Measurements from ENCODE around the gene CCDC121. TPM values are rescaled to one million over a fixed set of nuclear protein-coding genes. Genes with fewer than 3 reads are reported as not detected.
"Not testable (repeated sequence)": the region's sequence is repeated elsewhere in the genome, so short reads cannot be mapped to it uniquely, and the experiment has no call there.

CCDC121 gene
- total and polyA plus RNA-seq, 9 of the 15 experiments (the other 6 are each of a cell fraction or from before 2014, with no cell fraction given) = 2.2 to 4.7 (median 4.1) TPM

- CTCF ChIA-PET (ENCODE audit: low intra/inter-chr PET ratio) = not testable (repeated sequence)
Observed at GRCh38 chr2:27630257-27630656, 1.4 kb upstream of the CCDC121 start.

GRCh38 chr2:27627963-27628766, 647 bp downstream of the CCDC121 start:
- Histone ChIP-seq H3K4me2 (ENCODE audit: insufficient read depth, low read length) (peak overlapping the region; percentile 96), H3K27me3 (ENCODE audit: control insufficient read depth in 2 of 2, insufficient read depth in 2 of 2, low read length in 2 of 2) (no peaks in the 10 kb centered on the region), H3K36me3 (ENCODE audit: control insufficient read depth, insufficient read depth, low read length) (peaks cover 52% of the 10 kb centered on the region), H2AFZ (ENCODE audit: low read depth, low read length) (peak overlapping the region; percentile 99), H3K9me3 (replicated peaks; ENCODE audit: control insufficient read depth, insufficient read depth, low read depth, low read length) (no peaks in the 10 kb centered on the region), H3K79me2 (ENCODE audit: control insufficient read depth, insufficient read depth, low read length) (peaks cover 19% of the 10 kb centered on the region), H3K4me3 (peak overlapping the region; percentile 93), H3K9ac (ENCODE audit: insufficient read depth in 1 of 2, low read depth in 2 of 2, low read length in 2 of 2) (peak overlapping the region; percentile 96 to 97), H4K20me1 (replicated peaks; ENCODE audit: control insufficient read depth, insufficient read depth, low read length) (no peaks in the 10 kb centered on the region), H3K27ac (ENCODE audit: extremely low read depth, low read depth, low read length) (peak overlapping the region; percentile 82; the same call in 2 of the 3 replicates), H3K9me1 (ENCODE audit: control insufficient read depth, insufficient read depth, low read length) (no peaks in the 10 kb centered on the region), H3K4me1 (replicated peaks in 1 of 2; ENCODE audit: control insufficient read depth in 2 of 2, insufficient read depth in 2 of 2, low read length in 2 of 2) (peaks cover 0 to 11% of the 10 kb centered on the region in 2 experiments; a peak in 4 of 5 replicates)
- TF ChIP-seq ZKSCAN8 (CRISPR knock-in tag; IDR thresholded peaks at IDR 0.05) (no peak), ATF3 (IDR thresholded peaks at IDR 0.05) (peak; percentile 13; the same call in 1 of the 2 replicates), ATF3 (CRISPR knock-in tag; conservative IDR thresholded peaks at IDR 0.05) (no peak), XRCC5 (IDR thresholded peaks at IDR 0.05; ENCODE audit: low read depth, low read length) (0 out of 2 replicates have a peak, but pooled peaks have one; percentile 11)
- FAIRE-seq (no peak), ATAC-seq (peak; percentile 67), DNase-seq (ENCODE audit: extremely low read depth in 1 of 4, low spot score in 3 of 4) (peak in 2 of 4 experiments; percentile 14 to 30)
- TSS peak; percentile 70 for BruUV-seq (replicated peaks)
- WGBS (ENCODE audit: insufficient coverage, low coverage, missing lambda C conversion rate) = 2% methylated on average over 20 of the region's 21 CpGs
- CTCF ChIA-PET (ENCODE audit: low intra/inter-chr PET ratio) = no interaction called here
- in situ Hi-C loops (cut with MboI) (no loop called here), intact Hi-C loops (cut with micrococcal nuclease) (loop anchor here (1.0 to 10.0 kb wide), 2 partner anchors 143 to 219 kb away; partner anchors contain the start of genes IFT172 and PPM1G)
- POLR2A ChIA-PET = interaction anchor here (0.8 to 2.5 kb wide), 10 partner anchors 8 to 219 kb away, joined by 3 to 5 read pairs (median 3); partner anchors contain the start of gene PPM1G

More at GRCh38 chr2:27630257-27630656, 1.4 kb upstream of the CCDC121 start:
- BruUV-seq (replicated peaks); H3K27me3 ChIP-seq (ENCODE audit: control insufficient read depth in 2 of 2, insufficient read depth in 2 of 2, low read length in 2 of 2); H3K9me3 ChIP-seq (replicated peaks; ENCODE audit: control insufficient read depth, insufficient read depth, low read depth, low read length); FAIRE-seq; DNase-seq (ENCODE audit: extremely low read depth in 1 of 4, low spot score in 3 of 4); POLR2A ChIA-PET; H2AFZ ChIP-seq (ENCODE audit: low read depth, low read length); H3K4me2 ChIP-seq (ENCODE audit: insufficient read depth, low read length); ATAC-seq; H3K27ac ChIP-seq (ENCODE audit: extremely low read depth, low read depth, low read length); H3K9ac ChIP-seq (ENCODE audit: insufficient read depth in 1 of 2, low read depth in 2 of 2, low read length in 2 of 2); in situ Hi-C loops (cut with MboI); H3K4me3 ChIP-seq; H4K20me1 ChIP-seq (replicated peaks; ENCODE audit: control insufficient read depth, insufficient read depth, low read length); H3K9me1 ChIP-seq (ENCODE audit: control insufficient read depth, insufficient read depth, low read length); intact Hi-C loops (cut with micrococcal nuclease): not testable (repeated sequence)
- 96% methylated on average over 2 of the region's 2 CpGs for WGBS (ENCODE audit: insufficient coverage, low coverage, missing lambda C conversion rate)
- peaks cover 0 to 11% of the 10 kb centered on the region in 2 experiments; a peak in 4 of 5 replicates for H3K4me1 ChIP-seq (replicated peaks in 1 of 2; ENCODE audit: control insufficient read depth in 2 of 2, insufficient read depth in 2 of 2, low read length in 2 of 2)
- H3K36me3 ChIP-seq (ENCODE audit: control insufficient read depth, insufficient read depth, low read length) = peaks cover 49% of the 10 kb centered on the region
- H3K79me2 ChIP-seq (ENCODE audit: control insufficient read depth, insufficient read depth, low read length) = peaks cover 19% of the 10 kb centered on the region

Data from K562 (cell line).